NB4 (cell line): ENCODE data around the gene SP9.

ENCODE experiments used
- DNase-seq: peaks from one replicate; pipeline ENCODE4 v3.0.0; 2010; ENCODE audit warnings: low read depth
- H3K4me3 ChIP-seq: one replicate; pipeline ENCODE4 v1.5.1; 2011; ENCODE audit warnings: mild to moderate bottlenecking, low read depth, low read length, moderate library complexity
- CTCF ChIP-seq: IDR thresholded peaks from one replicate; pipeline ENCODE4 v1.5.1; 2012; ENCODE audit warnings: low read depth, low read length
- MAX ChIP-seq: IDR thresholded peaks from 2 replicates; pipeline ENCODE4 v1.6.1; 2011; ENCODE audit warnings: low read depth, low read length
- MYC ChIP-seq: IDR thresholded peaks from 2 replicates; pipeline ENCODE4 v1.6.1; 2011; ENCODE audit warnings: low read depth, low read length
- POLR2A ChIP-seq: IDR thresholded peaks from 2 replicates; pipeline ENCODE4 v1.6.1; 2011; ENCODE audit warnings: mild to moderate bottlenecking; ENCODE audit not compliant: insufficient read length; ENCODE audit errors: extremely low read depth

The SP9 gene

DNA sequence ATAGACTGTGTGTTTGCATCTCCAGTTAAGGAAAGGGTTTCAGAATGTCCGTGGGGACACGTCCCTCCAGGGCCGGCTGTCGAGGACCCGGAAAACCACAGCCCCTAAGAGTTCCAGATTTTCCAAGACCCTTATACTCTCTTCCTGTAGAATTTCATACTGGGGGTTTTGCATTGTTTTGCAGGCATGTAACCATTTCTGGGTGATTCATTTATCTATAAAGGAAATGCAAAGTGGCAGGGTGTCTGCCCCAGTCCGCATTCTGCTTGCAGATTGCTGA is 8.5 kb downstream of the SP9 start:
- TF ChIP-seq MYC (no peak), MAX (no peak), POLR2A (no peak), CTCF (no peak)
- DNase-seq = no peak
- H3K4me3 ChIP-seq = no peak overlapping the region

GRCh38 chr2:174343623-174344455 is 9.1 kb downstream of the SP9 start:
- no peak for TF ChIP-seq POLR2A
- TF ChIP-seq MYC = no peak
- no peak for TF ChIP-seq CTCF
- TF ChIP-seq MAX = no peak
- no peak overlapping the region for H3K4me3 ChIP-seq
- DNase-seq = peak; percentile 21

DNA sequence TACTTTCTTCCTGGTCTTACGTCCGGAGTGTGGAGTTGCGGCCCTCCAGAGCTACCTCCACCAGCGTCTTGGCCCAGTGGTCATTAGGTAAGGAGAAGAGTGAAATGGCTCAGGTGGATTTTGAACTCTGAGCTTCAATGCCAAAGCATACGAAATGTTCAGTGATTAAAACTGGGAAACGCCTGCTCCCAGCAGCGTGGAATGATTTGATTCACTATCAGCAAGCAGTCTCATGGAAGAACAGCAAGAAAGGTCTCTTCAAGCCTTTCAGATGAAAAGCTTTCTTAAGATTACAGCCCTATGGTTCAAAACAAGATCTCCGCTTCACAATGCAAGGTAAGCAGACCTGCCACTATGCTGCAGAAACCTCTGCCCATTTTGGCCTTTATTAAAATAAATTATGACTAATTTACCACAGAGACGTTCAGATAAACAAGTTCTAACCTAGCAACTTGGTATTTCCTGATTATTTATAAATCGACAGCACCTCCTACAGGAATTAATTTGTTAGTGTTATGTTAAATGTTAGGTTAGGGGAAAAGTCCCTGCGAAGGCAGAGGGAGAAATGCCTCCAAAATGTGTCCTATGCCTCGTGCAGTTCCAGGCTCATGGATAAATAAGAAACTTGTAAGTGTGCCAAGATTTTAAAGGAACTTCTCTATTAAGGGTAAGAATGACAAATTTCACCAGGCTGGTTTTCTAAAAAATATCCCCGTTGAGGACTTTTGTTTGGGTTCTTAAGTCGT is 10.1 kb downstream of the SP9 start:
- DNase-seq = peak; percentile 69
- TF ChIP-seq CTCF (peak; percentile 7), POLR2A (no peak)
- H3K4me3 ChIP-seq = no peak overlapping the region

GRCh38 chr2:174350018-174350417 is 15.3 kb downstream of the SP9 start:
- no peak overlapping the region for H3K4me3 ChIP-seq
- peak; percentile 42 for DNase-seq

GRCh38 chr2:174350593-174351181 is 15.9 kb downstream of the SP9 start:
- TF ChIP-seq POLR2A (no peak), MAX (no peak), MYC (no peak), CTCF (no peak)
- no peak for DNase-seq
- no peak overlapping the region for H3K4me3 ChIP-seq

More at GRCh38 chr2:174350018-174350417, 15.3 kb downstream of the SP9 start:
- no peak for TF ChIP-seq POLR2A
- TF ChIP-seq CTCF = peak; percentile 47

- TF ChIP-seq MAX (no peak), POLR2A (no peak), MYC (no peak), CTCF (no peak)
These were observed 18.2 kb downstream of the SP9 start for GRCh38 chr2:174353004-174353403.

More at GRCh38 chr2:174353004-174353403, 18.2 kb downstream of the SP9 start:
- no peak for DNase-seq
- no peak overlapping the region for H3K4me3 ChIP-seq
